ENCODE results near the gene MTSS2. TPM values are rescaled to one million over a fixed set of nuclear protein-coding genes. Genes with fewer than 3 reads are reported as not detected.

The MTSS2 gene
- total RNA-seq, 2 donors from 2014 or later: 57.3 to 58.5 TPM

DNA sequence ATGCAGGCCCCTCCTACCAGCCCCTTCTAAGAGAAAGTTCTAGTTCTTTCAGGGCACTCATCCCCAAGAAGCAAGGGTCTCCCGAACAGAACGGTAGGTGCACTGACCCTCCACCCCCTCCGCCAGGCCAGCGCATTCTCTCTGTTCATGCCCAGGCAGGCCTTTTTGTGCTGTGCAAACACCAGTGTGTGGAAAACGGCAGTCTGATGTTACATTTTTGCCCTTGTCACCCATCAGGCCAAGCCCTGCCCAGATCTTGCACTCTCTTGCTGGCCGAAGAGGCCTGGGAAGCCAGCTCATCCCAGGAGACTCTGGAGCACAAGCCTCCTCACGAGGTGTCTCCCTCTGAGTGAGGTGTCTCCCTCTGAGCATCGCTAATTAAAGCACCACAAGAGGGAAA lies 16.1 kb upstream of the MTSS2 start:
- Histone ChIP-seq H3K27ac (peak overlapping the region; percentile 87 to 96), H3K9me3 (no peaks in the 10 kb centered on the region), H3K36me3 (no peaks in the 10 kb centered on the region), H3K4me1 (ENCODE audit: control insufficient read depth in 1 of 2, low read depth in 2 of 2) (peaks cover 60 to 89% of the 10 kb centered on the region in 2 donors), H3K27me3 (replicated peaks; ENCODE audit: insufficient read depth) (no peaks in the 10 kb centered on the region), H3K4me3 (no peak overlapping the region)
- no peak for ATAC-seq (ENCODE audit: insufficient number of reproducible peaks, low FRiP score, low read depth)
- TF ChIP-seq, protein P1, sequence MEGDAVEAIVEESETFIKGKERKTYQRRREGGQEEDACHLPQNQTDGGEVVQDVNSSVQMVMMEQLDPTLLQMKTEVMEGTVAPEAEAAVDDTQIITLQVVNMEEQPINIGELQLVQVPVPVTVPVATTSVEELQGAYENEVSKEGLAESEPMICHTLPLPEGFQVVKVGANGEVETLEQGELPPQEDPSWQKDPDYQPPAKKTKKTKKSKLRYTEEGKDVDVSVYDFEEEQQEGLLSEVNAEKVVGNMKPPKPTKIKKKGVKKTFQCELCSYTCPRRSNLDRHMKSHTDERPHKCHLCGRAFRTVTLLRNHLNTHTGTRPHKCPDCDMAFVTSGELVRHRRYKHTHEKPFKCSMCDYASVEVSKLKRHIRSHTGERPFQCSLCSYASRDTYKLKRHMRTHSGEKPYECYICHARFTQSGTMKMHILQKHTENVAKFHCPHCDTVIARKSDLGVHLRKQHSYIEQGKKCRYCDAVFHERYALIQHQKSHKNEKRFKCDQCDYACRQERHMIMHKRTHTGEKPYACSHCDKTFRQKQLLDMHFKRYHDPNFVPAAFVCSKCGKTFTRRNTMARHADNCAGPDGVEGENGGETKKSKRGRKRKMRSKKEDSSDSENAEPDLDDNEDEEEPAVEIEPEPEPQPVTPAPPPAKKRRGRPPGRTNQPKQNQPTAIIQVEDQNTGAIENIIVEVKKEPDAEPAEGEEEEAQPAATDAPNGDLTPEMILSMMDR (IDR thresholded peaks at IDR 0.05): no peak
- no peak for DNase-seq (ENCODE audit: low spot score)

DNA sequence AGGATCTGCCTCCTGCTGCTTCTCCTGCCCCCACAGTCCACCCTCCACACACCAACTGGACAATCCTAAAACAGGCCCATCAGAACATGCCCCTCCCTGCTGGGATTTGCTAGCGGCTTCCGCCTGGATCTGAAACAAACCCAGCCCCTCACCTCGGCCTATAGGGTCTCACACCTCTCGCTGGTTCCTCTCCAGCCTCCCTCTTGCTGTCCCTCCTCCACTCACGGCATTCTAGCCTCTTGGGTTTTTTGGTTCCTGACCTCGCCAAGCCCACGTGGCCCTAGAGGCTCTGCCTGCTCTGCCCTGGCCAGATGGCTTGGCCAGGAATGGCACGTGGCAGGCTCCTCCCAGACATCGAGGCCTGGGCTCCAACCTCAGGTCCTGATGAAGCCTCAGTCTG lies 15.7 kb upstream of the MTSS2 start:
- no peaks in the 10 kb centered on the region for H3K36me3 ChIP-seq
- H3K27me3 ChIP-seq (replicated peaks; ENCODE audit: insufficient read depth): no peaks in the 10 kb centered on the region
- peaks cover 56 to 89% of the 10 kb centered on the region in 2 donors for H3K4me1 ChIP-seq (ENCODE audit: control insufficient read depth in 1 of 2, low read depth in 2 of 2)
- H3K9me3 ChIP-seq: no peaks in the 10 kb centered on the region
- ATAC-seq (ENCODE audit: insufficient number of reproducible peaks, low FRiP score, low read depth) (no peak), DNase-seq (ENCODE audit: low spot score) (no peak)
- H3K4me3 ChIP-seq: no peak overlapping the region
- TF ChIP-seq, protein P1 (IDR thresholded peaks at IDR 0.05): no peak
- peak overlapping the region; percentile 87 to 96 for H3K27ac ChIP-seq

DNA sequence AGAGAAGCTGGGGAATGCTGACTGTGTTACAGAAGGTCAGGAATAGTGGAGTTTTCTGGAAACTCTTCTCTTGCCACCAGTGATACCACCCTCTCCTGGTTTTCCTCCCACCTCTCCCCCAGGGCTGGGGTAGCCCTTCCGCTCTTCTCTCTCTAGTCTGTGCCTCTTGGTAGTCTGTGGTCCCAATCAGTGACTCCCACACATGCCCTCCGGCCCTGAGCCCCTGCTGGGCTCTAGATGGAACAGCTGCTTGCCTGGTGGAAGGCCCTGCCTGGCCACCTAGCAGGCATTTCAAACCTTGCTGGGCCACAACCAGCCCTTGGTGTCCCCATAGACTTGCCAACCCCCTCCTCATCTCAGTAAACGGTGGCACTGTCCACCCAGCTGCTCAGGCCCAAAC lies 15.2 kb upstream of the MTSS2 start:
- TF ChIP-seq, protein P1 (IDR thresholded peaks at IDR 0.05): no peak
- Histone ChIP-seq H3K4me1 (ENCODE audit: control insufficient read depth in 1 of 2, low read depth in 2 of 2) (peaks cover 50 to 89% of the 10 kb centered on the region in 2 donors), H3K27me3 (replicated peaks; ENCODE audit: insufficient read depth) (no peaks in the 10 kb centered on the region), H3K9me3 (no peaks in the 10 kb centered on the region), H3K4me3 (no peak overlapping the region), H3K36me3 (no peaks in the 10 kb centered on the region), H3K27ac (peak overlapping the region; percentile 87 to 96)
- ATAC-seq (ENCODE audit: insufficient number of reproducible peaks, low FRiP score, low read depth) (no peak), DNase-seq (ENCODE audit: low spot score) (no peak)

DNA sequence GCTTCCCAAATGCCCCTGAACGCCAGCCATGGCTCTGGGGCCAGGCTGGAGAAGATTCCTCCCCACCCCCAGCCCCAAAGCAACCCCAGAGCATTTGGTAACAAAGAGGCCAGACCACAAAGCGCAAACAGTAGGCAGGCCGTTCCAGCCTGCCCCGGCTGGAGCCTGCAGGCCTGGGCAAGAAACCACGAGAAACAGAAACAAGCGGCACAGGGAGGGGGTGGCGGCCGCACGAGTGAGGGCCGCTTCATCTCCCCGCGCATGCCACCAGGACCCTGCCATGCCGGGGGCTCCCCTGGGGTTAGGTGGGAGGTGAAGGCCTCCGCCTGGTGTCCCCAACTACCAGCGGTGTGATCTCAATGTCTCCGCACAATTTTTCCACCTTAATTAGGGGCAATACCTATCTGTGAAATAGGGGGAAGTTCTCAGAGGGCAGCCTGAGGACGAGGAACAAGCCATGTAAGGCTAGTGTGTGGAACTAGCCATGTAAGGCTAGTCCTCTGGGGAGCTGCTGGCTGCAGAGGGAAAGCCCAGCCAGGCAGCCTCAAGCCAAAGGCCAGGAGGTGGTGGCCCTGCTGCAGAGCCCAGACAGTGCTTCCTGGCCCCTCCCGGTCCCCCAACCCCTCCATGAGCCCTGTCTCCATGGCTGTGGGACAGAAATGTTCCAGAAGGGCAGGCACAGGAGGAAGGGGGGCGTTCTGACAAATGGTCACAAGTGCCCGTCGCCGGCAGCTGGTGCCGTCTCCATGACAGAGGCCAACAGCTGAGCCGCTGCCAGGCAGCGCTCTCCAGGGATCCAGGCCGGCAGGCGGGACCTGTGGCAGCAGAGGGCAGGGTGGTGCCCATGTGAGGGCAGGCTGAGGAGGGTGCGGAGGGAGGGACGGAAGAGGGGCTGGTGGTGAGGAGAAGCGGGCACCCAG lies 14.5 kb upstream of the MTSS2 start:
- Histone ChIP-seq H3K27ac (peak overlapping the region; percentile 87 to 96), H3K36me3 (no peaks in the 10 kb centered on the region), H3K4me1 (ENCODE audit: control insufficient read depth in 1 of 2, low read depth in 2 of 2) (peaks cover 50 to 91% of the 10 kb centered on the region in 2 donors), H3K9me3 (no peaks in the 10 kb centered on the region), H3K27me3 (replicated peaks; ENCODE audit: insufficient read depth) (no peaks in the 10 kb centered on the region), H3K4me3 (no peak overlapping the region)
- DNase-seq (ENCODE audit: low spot score): no peak
- TF ChIP-seq, protein P1 (IDR thresholded peaks at IDR 0.05): no peak
- ATAC-seq (ENCODE audit: insufficient number of reproducible peaks, low FRiP score, low read depth): no peak

DNA sequence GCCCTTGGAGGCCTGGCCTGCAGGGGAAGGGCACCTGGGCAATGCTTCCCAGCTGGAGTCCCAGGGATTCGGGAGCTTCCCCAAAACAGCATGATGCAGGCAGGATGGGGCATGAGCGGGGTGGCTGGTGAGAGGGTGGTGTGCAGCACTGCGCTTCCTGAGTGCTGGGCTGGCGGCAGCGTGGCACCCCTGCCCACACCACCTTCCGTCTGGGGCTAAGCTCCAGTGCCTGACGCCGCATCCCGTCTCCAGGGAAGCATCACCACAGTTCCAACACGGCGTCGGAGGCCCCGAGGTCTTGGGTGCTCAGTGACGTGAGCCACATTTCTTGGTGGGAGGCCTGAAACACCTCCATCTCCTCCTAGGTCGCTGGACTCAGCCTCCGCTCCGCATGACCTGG lies 13.8 kb upstream of the MTSS2 start:
- Histone ChIP-seq H3K36me3 (no peaks in the 10 kb centered on the region), H3K27me3 (replicated peaks; ENCODE audit: insufficient read depth) (no peaks in the 10 kb centered on the region), H3K4me3 (no peak overlapping the region), H3K4me1 (ENCODE audit: control insufficient read depth in 1 of 2, low read depth in 2 of 2) (peaks cover 50 to 91% of the 10 kb centered on the region in 2 donors), H3K27ac (peak overlapping the region; percentile 87 to 96), H3K9me3 (no peaks in the 10 kb centered on the region)
- DNase-seq (ENCODE audit: low spot score) (no peak), ATAC-seq (ENCODE audit: insufficient number of reproducible peaks, low FRiP score, low read depth) (no peak)
- TF ChIP-seq, protein P1 (IDR thresholded peaks at IDR 0.05): no peak
